NCI-H748 (cell line): ENCODE data around the gene ACOT12.
A peak's percentile ranks its signal among the peaks of the same experiment; 100 is the strongest.

Source experiments
- DNase-seq: peaks from one replicate; lab custom pipeline; 2025; ENCODE audit not compliant: unreplicated experiment; lab: John Stamatoyannopoulos, UW

The ACOT12 gene

GRCh38 chr5:81400375-81400774 is 6.4 kb upstream of the ACOT12 start:
- DNase-seq: no peak

GRCh38 chr5:81398741-81399140 is 4.8 kb upstream of the ACOT12 start:
- DNase-seq: no peak

- DNase-seq: no peak
Measured at GRCh38 chr5:81397176-81397575, 3.2 kb upstream of the ACOT12 start.

- DNase-seq: peak; percentile 30
Measured at GRCh38 chr5:81395262-81395661, 1.3 kb upstream of the ACOT12 start.

- no peak for DNase-seq
Measured at GRCh38 chr5:81393430-81393782, 528 bp downstream of the ACOT12 start.

- DNase-seq: no peak
Measured at GRCh38 chr5:81389025-81389424, 4.9 kb downstream of the ACOT12 start.

- no peak for DNase-seq
Measured at GRCh38 chr5:81388169-81388568, 5.8 kb downstream of the ACOT12 start.

- no peak for DNase-seq
Measured at GRCh38 chr5:81383867-81384266, 10.1 kb downstream of the ACOT12 start.

- DNase-seq: no peak
Measured at GRCh38 chr5:81371354-81371876, 22.5 kb downstream of the ACOT12 start.

- no peak for DNase-seq
Measured at GRCh38 chr5:81370912-81371311, 23.0 kb downstream of the ACOT12 start.

GRCh38 chr5:81365541-81365940 is 28.4 kb downstream of the ACOT12 start:
- DNase-seq: no peak

- DNase-seq: no peak
Measured at GRCh38 chr5:81363093-81363871, 30.7 kb downstream of the ACOT12 start.

GRCh38 chr5:81361600-81361999 is 32.3 kb downstream of the ACOT12 start:
- DNase-seq: no peak

GRCh38 chr5:81360640-81361039 is 33.3 kb downstream of the ACOT12 start:
- DNase-seq: no peak

GRCh38 chr5:81359881-81360280 is 34.1 kb downstream of the ACOT12 start:
- DNase-seq: no peak

GRCh38 chr5:81359108-81359507 is 34.8 kb downstream of the ACOT12 start:
- no peak for DNase-seq

- DNase-seq: no peak
Measured at GRCh38 chr5:81355291-81356251, 38.4 kb downstream of the ACOT12 start.

- no peak for DNase-seq
Measured at GRCh38 chr5:81354093-81354492, 39.8 kb downstream of the ACOT12 start.

GRCh38 chr5:81353189-81353588 is 40.7 kb downstream of the ACOT12 start:
- no peak for DNase-seq

- no peak for DNase-seq
Measured at GRCh38 chr5:81350507-81350906, 43.4 kb downstream of the ACOT12 start.

- no peak for DNase-seq
Measured at GRCh38 chr5:81349161-81349560, 44.8 kb downstream of the ACOT12 start.
